Lower leg skin (tissue), 3 donors: ENCODE results near the gene SLC25A25.

Experiments used
- POLR2A ChIP-seq, 2 donors: fragments of 450-650 bp; IDR thresholded peaks; one replicate each; pipeline ENCODE4 v1.6.1; 2016 to 2017; ENCODE audit warnings: antibody characterized with exemption in 2 of 2, mild to moderate bottlenecking in 1 of 2, moderate library complexity in 1 of 2
- TF ChIP-seq, protein P1 (sequence below), 3 donors: fragments of 450-650 bp; IDR thresholded peaks; one replicate each; pipeline ENCODE4 v1.5.1; 2016; ENCODE audit warnings: antibody characterized with exemption in 3 of 3, mild to moderate bottlenecking in 3 of 3, moderate library complexity in 2 of 3

DNA sequence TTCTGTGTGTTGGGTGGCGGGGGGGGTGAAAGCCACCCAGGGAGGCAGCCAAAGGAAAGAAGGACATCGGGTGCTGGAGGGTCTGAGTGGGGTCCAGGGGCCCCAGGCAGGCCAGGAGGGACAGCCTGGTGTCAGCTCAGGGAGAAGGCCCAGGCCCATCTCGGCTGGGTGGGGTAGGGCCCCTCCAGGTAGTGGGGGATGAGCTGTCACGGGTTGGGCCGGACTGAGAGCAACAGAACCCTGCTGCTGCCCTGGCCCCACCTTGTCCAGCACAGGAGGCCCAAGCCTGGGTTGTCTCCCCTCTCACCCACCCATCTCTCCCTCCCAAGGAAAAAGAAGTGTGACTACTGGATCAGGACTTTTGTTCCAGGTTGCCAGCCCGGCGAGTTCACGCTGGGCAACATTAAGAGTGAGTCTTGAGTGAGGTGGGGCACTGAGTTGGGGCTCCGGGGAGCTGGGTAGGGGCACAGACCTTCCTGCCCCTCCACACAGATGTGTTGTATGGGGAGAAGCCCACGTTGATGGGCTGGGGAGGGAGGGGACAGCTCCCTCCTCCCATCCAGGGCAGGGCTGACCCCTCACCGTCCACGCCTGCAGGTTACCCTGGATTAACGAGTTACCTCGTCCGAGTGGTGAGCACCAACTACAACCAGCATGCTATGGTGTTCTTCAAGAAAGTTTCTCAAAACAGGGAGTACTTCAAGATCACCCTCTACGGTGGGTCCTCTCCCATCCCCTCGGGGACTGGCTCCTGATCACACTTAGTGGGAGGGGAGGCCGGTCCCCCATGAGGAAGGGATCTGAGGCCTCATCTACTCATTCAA lies 83.5 kb downstream of the SLC25A25 start:
- TF ChIP-seq, protein P1, sequence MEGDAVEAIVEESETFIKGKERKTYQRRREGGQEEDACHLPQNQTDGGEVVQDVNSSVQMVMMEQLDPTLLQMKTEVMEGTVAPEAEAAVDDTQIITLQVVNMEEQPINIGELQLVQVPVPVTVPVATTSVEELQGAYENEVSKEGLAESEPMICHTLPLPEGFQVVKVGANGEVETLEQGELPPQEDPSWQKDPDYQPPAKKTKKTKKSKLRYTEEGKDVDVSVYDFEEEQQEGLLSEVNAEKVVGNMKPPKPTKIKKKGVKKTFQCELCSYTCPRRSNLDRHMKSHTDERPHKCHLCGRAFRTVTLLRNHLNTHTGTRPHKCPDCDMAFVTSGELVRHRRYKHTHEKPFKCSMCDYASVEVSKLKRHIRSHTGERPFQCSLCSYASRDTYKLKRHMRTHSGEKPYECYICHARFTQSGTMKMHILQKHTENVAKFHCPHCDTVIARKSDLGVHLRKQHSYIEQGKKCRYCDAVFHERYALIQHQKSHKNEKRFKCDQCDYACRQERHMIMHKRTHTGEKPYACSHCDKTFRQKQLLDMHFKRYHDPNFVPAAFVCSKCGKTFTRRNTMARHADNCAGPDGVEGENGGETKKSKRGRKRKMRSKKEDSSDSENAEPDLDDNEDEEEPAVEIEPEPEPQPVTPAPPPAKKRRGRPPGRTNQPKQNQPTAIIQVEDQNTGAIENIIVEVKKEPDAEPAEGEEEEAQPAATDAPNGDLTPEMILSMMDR (IDR thresholded peaks at IDR 0.05) = no peak
- no peak for TF ChIP-seq POLR2A (IDR thresholded peaks at IDR 0.05)
